ENCODE measurements around the gene FASN.

The FASN gene

DNA sequence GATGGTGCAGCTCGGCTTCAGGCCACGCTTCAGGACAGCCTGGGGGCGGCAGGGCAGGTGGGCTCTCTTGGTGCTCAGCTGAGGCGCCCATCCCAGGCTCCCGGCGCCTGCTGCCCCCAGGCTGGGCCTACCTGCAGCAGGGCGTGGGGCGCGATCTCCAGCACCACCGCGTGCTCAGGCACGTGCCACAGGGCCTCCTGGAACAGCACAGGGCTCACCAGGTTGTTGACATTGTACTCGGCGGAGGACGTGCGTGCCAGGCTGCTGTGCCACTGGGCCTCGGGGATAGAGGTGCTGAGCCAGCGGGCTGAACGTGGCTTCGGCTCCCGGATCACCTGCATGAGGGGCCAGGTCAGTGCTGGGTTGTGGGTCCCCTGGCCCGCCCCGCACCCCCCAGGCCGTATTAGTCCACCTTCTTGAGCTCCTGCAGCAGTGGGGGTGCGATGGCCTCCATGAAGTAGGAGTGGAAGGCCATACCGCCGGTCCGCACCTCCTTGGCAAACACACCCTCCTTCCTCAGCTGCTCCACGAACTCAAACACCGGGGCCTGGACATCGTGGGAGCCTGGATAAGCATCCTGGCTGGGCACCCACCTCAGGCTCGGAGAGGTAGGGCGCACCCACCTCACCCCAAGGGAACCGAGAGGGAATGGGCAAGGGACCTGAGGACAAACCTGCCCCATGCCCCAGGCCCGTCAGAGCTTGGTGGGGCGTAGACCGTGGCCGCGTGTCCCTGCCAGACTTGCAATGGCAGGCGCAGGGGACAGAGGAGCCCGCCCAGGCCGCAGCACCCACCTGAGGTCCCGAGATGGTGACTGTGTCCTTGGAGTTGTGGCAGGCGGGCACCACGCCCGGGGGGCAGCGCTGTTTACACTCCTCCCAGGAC, 9.0 kb downstream of the FASN start:
- DNase-seq (ENCODE audit: low read depth in 3 of 3) = no peak

DNA sequence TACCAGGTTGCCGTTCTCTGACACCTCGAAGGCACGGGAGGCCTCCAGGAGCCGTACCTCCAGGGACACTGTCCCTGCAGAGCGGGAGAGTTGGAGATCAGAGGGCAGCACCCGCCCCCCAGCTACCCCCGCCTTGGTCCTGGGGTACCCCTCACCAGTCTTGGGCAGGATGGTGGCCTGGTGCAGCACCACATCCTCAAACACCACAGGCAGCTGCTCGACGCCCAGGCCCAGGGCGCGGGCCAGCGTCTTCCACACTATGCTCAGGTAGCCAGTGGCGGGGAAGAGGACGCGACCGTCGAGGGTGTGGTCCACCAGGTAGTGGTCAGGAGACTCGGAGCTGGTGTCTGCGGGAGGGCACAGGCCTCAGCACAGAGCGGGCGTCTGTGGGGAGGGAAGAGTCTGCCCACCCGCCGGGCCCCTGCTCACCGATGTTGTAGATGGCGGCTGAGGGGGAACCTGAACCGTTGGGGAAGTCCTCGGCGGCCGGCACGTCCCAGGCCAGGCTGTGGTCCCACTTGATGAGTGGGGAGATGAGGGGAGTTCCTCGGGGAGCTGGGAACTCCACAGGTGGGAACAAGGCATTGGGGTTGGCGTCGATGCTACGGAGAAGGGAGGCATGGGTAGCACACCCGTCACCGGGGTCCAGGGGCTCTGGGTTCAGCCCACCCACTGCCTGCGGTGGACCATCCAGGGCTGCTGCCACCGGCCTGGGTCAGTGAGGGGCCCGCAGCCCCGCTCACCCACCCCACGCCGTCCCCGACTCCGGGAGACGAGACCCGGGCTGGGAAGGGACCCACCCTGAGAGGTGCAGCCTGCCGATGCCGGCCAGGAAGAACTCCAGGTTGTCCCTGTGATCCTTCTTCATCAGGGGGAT, 9.8 kb downstream of the FASN start:
- DNase-seq (ENCODE audit: low read depth in 3 of 3) = no peak

DNA sequence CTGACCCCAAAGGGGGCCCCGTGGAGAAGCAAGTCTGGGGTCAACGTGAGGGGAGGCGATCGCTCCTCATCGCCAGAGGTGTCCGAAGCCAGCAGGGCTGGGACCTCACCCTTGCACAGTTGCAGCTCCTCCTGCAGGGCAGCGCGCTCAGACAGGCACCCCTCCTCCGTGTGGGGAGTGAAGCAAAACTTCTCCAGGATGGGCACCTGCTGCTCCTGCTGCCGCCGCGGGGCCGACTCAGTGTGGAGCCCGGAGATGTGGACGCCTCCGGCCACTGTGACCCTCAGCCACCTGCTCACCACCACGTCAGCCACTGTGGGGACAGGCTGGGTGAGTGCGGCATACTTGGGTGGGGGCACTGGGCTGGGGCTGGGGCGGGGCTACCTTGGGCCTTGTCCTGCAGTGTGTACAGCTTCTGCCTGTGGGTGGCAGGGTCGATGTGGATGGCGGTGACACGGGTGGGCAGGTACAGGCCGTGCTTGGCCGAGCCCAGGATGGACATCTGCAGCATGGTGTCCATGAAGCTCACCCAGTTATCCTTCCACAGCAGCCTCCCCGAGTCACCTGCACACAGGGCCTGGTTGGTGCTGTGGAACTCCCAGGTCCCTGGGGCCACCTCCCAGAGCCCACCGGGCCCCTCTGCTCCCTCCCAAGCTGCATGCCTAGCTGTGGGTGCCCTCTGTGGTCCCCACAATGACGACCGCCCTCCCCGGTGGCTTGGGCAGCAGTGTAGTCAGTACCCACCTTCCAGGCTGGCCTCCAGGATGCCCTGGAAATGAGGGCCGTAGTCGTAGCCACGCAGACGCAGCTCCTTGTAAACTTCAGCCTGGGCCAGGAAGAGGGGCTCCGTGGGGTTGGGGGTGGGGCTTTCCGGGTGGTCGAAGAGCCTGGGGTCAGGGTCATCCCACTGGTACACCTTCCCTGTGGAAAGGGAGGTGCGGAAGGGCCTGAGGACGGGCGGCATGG, 10.8 kb downstream of the FASN start:
- DNase-seq (ENCODE audit: low read depth in 3 of 3) = no peak

DNA sequence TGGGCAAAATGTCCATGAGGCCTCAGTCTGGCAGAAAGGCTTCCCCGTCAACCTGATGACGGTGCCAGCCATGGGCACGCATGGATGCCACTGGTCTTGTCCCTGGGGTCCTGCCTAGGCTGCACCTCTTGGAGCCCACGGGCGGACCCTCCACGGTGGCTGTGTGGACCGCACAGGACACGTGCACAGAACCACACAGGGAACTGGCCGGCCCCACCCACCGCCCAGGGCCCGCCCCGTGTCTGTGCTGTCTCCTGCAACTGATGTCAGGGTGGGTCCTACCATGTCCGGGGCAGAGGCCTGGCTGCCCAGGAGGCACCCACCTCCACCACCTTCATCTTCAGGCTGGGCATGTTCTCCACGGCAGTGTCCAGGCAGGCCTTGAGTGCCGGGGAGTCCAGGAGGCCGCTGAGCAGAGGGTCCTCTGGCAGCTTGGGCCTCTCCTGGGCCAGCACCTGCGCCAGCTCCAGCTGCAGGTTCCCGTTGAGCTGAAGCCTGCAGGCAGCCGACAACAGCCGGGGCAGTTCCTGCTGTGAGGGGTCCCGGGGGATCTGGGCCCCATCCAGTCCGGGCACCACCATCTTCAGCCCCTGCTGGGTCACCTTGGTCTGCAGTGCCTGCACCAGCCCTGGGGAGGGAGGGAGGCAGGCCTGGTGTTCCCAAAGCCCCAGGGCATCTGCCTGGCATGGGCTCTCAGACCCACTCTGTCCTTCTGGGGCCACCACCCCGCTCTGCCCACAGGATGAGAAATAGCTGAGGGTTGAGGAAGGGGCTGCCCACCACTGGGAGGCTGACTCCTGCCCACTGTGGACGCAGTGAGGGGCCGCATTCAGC, 11.9 kb downstream of the FASN start:
- DNase-seq (ENCODE audit: low read depth in 3 of 3) = no peak

DNA sequence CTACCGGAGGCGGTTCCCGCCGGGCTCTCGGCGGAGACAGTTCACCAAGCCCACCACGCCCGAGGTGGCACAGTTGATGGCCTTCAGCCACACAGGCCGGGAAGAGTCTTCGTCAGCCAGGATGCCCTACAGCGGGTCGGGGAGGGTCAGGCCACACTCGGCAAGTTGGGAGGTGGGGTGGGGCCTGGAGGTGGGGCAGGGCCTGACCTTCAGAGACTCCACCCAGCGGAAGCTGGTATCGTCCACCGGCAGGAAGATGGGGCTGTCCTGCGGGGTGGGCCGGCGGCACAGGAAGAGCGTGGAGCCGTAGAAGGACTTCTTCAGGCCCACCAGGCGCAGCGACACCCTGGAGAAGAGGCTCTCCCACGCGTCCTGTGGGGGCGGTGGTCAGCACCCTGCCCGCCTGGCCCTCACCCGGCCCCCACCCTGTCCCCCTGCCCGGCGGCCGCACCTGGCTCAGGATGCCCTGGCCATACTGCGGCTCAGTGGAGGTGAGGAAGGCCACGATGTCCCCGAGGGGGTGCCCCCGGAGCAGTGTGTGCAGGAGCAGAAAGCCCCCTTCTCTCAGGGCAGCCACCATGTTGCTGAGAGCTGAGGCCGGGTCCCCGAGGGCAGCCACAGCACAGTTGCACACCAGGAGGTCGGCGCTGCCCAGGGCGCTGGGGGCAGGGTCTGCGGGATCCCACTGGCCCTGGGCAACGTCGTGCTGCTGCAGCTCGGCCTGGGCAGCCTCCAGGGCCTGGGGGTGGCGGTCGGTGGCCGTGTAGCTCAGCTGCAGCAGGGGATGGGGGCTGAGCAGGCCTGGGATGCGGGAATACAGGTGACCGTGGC, 12.8 kb downstream of the FASN start:
- DNase-seq (ENCODE audit: low read depth in 3 of 3) = no peak

DNA sequence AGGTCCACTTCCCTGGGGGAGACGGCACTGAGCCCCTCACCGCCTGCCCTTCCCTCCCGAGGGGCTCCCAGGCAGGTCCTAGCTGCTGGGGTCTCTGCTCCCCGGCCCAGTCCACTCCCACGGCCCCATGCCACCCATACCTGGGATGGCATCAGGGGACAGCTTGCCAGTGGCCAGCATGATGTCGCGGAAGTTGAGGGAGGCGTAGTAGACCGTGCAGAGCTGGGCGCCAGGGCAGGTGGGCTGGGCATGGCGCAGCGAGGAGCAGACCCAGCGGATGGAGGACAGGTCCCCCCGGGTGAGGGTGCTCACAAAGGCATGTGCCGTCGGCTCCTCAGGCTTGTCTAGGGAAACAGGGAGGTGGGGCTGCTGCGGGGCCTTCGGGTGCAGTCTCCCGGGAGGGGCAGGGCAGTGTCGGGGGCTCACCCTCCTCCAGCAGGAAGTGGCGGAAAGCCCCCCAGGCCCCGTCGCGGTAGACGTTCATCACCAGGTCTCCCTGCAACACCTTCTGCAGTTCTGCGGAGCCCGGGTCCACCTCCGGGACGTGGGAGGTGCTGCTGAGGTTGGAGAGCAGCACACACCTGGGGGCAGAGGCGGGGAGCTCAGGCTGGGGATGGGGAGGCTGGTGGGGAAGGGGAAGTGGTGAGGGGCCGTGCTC, 13.5 kb downstream of the FASN start:
- DNase-seq (ENCODE audit: low read depth in 3 of 3) = no peak

DNA sequence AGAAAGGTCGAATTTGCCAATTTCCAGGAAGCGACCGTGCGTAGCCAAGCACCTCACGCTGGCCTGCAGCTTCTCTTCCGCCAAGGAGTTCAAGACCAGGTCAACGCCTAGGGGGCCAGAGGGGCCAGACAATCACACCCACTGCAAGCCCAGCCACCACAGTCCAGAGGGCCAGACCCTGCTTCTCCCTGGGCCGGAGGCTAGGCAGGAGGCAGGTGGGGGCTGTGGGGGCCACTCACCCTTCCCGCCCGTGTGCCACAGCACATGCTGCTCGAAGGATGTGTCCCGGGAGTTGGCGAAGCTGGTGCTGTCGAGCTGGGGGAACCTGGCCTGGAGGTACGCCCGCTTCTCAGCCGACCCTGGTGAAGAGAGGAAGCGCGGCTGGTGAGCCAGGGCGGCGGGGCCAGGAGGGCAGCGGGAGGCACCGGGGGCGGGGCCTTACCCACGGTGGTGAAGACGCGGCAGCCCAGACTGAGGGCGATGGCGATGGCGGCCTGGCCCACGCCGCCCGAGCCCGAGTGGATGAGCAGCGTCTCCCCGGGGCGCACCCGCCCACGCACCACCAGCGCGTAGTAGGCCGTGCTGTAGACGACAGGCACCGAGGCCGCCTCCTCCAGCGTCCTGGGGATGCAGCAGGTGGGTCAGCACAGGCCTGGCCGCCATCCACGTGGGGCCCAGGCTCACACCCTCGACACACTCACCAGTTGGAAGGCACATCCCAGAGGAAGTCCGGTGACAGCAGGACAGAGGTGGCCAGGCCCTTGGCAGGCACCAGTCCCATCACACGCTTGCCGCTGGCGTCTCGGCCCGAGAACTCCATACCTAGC, 14.3 kb downstream of the FASN start:
- DNase-seq (ENCODE audit: low read depth in 3 of 3) = no peak

DNA sequence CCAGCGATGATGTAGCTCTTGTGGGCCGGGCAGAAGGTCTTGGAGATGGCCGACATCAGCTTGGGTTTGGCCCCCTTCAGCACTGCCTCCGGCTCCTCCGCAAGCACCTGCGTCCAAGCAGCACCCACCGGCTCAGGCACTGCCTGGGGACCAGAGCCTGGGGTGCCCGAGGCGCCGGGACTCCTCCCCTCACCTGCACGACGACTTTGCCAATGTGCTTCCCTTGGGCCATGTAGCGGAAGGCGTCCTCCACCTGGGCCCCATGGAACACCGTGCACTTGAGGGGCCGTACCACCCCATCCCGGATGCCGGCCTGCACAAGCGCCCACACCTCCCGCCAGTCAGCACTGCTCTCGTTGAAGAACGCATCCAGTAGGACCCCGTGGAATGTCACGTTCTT, 15.0 kb downstream of the FASN start:
- no peak for DNase-seq (ENCODE audit: low read depth in 3 of 3)

DNA sequence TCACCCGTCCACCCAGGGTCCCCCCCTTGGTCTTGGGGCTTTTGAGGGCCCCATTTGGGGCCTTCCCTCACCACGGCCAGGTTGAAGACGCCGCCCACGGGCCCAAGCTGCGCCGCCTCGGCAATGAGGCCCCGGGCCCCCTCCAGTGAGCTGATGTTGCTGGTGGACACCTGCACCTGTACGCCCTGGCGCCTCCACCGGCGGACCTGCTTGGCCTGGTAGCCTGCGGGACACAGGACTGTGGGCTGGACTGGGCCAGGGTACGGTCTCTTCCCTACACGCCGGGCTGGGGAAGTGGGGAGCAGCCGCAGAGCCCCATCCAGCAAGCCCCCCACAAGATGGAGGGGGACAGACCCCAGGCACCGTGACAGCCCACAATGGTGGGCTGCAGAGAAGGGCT, 15.6 kb downstream of the FASN start:
- DNase-seq (ENCODE audit: low read depth in 3 of 3) = no peak

DNA sequence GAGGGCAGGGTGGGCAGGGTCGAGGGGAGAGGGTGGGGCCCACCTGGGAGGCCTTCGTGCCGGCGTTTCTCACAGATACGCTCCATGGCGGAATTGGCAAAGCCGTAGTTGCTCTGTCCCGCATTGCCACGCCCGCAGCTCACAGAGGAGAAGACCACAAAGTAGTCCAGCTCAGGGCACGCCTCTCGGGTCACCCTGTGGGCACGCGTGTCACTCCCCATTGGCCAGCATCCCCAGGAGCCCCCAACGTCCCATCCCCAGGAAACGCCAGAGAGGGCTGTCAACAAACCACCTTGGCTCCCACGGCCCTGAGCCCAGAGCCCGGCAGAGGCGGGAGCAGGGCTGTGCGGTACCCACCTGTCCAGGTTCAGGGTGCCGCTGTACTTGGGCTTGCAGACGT, 16.1 kb downstream of the FASN start:
- DNase-seq (ENCODE audit: low read depth in 3 of 3) = no peak

DNA sequence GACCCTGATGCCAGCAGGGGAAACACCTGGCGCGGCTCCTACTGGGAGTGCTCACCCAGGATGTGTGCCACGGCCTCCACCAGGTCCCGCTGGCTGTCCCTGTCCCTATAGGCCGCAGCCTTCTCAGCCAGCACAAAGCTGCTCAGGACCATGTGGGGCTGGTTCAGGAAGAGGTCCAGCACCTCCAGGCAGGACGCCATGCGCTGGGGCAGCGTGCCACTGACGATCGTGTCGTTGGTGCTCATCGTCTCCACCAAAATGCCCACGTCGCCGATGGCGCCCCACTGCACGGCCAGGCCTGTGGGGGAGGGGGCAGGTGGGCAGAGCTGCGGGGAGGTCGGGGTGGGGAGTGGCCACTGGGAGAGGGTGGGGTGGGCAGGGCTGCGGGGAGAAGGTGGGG, 16.5 kb downstream of the FASN start:
- no peak for DNase-seq (ENCODE audit: low read depth in 3 of 3)

DNA sequence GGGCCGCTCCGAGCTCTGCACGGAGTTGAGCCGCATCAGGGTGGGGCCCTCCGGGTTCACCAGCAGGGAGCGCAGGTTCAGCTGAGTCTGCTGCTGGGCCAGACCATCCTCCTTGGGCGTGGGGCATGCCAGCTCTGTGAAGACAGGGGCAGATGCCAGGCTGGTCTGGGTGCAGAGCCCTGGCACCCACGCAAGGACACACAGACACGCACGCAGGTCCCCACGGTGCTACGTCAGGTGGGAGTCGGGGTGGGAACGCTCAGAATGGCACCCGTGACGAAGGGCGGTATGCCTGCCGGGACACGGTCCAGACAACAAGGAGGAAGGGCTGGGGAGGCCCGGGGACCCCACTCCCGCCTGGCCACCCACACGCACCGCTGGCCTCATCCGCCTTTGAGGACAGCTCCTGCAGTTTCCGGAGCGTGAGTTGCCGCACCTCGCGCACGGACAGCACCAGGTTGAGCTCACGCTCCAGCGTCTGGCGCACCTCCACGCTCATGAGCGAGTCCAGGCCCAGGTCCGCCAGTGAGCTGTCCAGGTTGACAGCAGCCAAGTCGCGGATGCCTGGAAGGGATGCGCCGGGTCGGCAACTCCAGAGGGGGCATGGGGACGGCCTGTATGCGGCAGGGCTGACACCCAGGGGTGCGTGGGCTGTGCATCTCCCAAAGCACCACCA, 17.1 kb downstream of the FASN start:
- no peak for DNase-seq (ENCODE audit: low read depth in 3 of 3)

DNA sequence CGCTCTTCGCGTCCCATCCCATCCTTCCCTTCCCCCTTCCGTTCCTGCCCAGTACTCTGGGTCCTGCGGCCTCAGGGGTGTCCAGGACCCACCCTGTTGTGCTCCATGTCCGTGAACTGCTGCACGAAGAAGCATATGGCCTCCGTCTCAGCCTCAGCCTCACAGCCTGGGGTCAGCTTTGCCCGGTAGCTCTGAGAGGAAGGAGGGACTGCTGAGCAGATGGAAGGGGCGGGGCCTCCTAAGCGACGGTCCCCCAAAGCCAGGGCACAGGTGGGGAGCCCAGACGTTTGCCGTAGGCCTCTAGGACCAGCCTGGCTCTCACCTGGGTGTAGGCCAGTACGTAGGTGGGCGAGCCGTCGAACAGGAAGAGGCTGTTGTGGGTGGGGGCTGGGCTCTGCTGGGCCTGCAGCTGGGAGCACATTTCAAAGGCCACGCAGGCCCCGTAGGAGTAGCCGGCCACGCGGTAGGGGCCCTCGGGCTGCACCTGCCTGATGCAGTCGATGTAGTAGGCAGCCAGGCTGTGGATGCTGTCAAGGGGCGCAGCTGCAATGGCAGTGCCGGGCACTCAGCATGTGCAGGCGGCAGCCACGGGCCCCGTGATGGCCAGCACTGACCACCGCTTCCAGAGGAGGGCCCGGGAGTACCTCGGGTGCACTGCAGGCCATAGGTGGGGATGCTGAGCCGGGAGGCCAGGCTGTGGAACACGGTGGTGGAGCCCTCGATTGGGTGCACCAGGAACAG, 17.8 kb downstream of the FASN start:
- DNase-seq (ENCODE audit: low read depth in 3 of 3) = no peak

DNA sequence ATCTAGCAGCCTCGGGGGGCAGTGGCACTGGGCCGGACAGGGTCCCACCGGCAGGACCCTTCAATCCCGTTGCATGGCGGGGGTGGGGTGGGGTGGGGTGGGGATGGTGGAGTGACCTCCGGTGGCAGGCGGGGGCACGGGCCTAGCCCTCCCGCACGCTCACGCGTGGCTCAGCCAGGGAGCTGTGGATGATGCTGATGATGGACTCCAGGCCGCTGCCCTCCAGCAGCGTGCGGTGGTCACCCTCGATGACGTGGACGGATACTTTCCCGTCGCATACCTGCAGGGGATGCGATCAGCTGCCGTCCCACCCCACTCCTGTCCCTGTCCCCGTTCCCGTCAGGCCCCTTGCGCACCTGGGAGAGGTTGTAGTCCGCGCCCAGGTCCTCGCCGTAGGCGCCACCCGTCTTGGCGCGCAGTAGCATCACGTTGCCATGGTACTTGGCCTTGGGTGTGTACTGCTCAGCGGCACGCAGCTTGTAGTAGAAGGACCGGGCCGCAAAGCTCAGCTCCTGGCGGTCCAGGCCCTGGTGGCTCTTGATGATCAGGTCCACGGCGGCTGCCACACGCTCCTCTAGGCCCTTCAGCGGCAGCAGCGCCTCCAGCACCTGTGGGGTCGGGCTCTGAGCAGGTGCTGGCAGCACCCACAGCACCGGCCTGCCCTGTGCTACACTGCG, 18.9 kb downstream of the FASN start:
- no peak for DNase-seq (ENCODE audit: low read depth in 3 of 3)

DNA sequence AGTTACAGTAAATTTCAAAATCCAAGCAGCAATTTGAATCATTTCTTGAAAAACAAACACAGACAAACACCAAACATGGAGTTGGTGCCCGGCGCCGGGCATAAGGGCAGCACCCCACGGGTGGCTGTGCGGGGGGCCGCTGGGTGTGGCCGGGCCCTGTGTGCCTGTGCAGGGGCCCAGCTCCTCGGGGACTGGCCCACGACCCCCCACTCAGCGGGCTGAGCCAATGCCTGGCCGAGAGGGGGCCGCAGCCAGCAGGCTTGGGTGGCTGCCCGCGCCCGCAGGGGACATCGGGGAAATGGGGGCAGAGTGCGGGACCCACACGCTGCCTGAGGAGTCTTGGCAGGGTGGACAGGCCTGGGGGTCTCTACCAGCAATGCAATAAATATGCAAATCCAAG, 19.6 kb downstream of the FASN start:
- DNase-seq (ENCODE audit: low read depth in 3 of 3) = no peak

DNA sequence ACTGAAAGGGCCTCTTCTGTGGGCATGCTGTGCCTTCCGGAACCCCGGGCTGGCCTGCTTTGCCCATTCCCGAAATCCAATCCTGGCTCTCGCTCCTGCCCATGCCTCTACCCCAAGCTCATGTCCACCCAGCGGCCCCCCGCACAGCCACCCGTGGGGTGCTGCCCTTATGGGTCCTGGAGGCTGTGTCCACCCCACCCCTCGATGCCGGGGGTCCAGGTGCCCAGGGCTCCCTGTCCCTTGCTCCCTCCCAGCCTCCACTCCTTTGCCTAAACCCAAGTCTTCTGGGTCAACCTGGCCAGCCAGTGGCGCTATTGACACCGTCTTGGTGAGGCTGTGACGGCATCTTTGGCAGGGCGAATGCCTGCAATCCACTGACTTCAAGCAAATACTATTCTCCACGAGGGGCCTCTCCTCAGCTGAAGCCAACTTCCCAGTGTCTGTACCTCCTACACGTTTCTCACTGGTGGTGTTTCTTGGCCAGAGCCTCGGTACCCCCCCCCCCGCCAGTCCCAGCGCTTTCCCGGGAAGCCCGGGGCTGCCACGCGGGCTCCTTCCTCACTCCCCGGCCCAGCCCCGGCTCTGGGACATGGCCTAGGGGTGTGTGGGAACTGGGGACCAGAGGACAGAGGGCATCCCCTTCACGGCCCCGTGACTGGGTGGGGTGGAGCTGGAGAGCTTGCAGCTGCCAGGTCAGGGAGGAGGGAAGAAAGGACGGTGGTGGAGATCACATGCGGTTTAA, 20.2 kb downstream of the FASN start:
- DNase-seq (ENCODE audit: low read depth in 3 of 3) = no peak

All from stimulated activated CD4-positive, alpha-beta T cell treated with anti-CD3 and anti-CD28 coated beads, TNF-alpha, amount 100 ng/mL, for 4 hours (primary cell).